ENCODE results near the gene PNLDC1. TPM values are rescaled to one million over a fixed set of nuclear protein-coding genes. Genes with fewer than 3 reads are reported as not detected.
A peak's percentile ranks its signal among the peaks of the same experiment; 100 is the strongest.

Gene PNLDC1
- total and polyA plus RNA-seq, 7 donors, result 0.09 to 0.49 (median 0.17) TPM; not detected in 2

- peaks cover 8 to 51% of the 10 kb centered on the region in 2 donors for H3K36me3 ChIP-seq (ENCODE audit: insufficient read depth in 1 of 2, low read depth in 1 of 2)
Measured at GRCh38 chr6:159772196-159772595, 27.9 kb upstream of the PNLDC1 start.

GRCh38 chr6:159777240-159777904 lies 22.7 kb upstream of the PNLDC1 start:
- no peak overlapping the region for H3K4me3 ChIP-seq
- peak in 1 of 4 donors; percentile 23 for ATAC-seq
- H3K27ac ChIP-seq, result no peak overlapping the region
- peaks cover 12 to 67% of the 10 kb centered on the region in 2 donors for H3K36me3 ChIP-seq (ENCODE audit: insufficient read depth in 1 of 2, low read depth in 1 of 2)
- no peaks in the 10 kb centered on the region for H3K27me3 ChIP-seq (ENCODE audit: insufficient read depth in 3 of 3, low read length in 2 of 3)
- no peaks in the 10 kb centered on the region for H3K9me3 ChIP-seq
- TF ChIP-seq CTCF (IDR thresholded peaks at IDR 0.05), result no peak
- WGBS, 3 donors, result 75 to 81% (median 76%) methylated on average over 7 of the region's 7 CpGs
- DNase-seq, result no peak
- peaks cover 8% of the 10 kb centered on the region for H3K4me1 ChIP-seq
- intact Hi-C loops (cut with DNase I), result no loop called here

More at GRCh38 chr6:159772196-159772595, 27.9 kb upstream of the PNLDC1 start:
- WGBS, 3 donors, result 0 to 52% (median 0%) methylated on average over 1 of the region's 1 CpG
- no peak for TF ChIP-seq CTCF (IDR thresholded peaks at IDR 0.05)
- DNase-seq, result no peak
- Histone ChIP-seq H3K4me3 (no peak overlapping the region), H3K4me1 (no peaks in the 10 kb centered on the region), H3K27ac (no peak overlapping the region), H3K27me3 (ENCODE audit: insufficient read depth in 3 of 3, low read length in 2 of 3) (no peaks in the 10 kb centered on the region), H3K9me3 (no peaks in the 10 kb centered on the region)
- intact Hi-C loops (cut with DNase I), result no loop called here
- no peak for ATAC-seq

GRCh38 chr6:159778131-159778530 lies 21.9 kb upstream of the PNLDC1 start:
- TF ChIP-seq CTCF (IDR thresholded peaks at IDR 0.05), result no peak
- Histone ChIP-seq H3K4me1 (peaks cover 8% of the 10 kb centered on the region), H3K4me3 (no peak overlapping the region), H3K36me3 (ENCODE audit: insufficient read depth in 1 of 2, low read depth in 1 of 2) (peaks cover 20 to 74% of the 10 kb centered on the region in 2 donors), H3K27ac (no peak overlapping the region), H3K9me3 (no peaks in the 10 kb centered on the region), H3K27me3 (ENCODE audit: insufficient read depth in 3 of 3, low read length in 2 of 3) (no peaks in the 10 kb centered on the region)
- no peak for DNase-seq
- no peak for ATAC-seq
- intact Hi-C loops (cut with DNase I), result no loop called here
- 46 to 80% (median 55%) methylated on average over 1 of the region's 1 CpG for WGBS, 3 donors

- DNase-seq (no peak), ATAC-seq (no peak)
- WGBS, 3 donors, result 69 to 76% (median 74%) methylated on average over 3 of the region's 3 CpGs
Measured at GRCh38 chr6:159778542-159779103, 21.5 kb upstream of the PNLDC1 start.

More at GRCh38 chr6:159778542-159779103, 21.5 kb upstream of the PNLDC1 start:
- no peak overlapping the region for H3K27ac ChIP-seq
- H3K36me3 ChIP-seq (ENCODE audit: insufficient read depth in 1 of 2, low read depth in 1 of 2), result peaks cover 20 to 79% of the 10 kb centered on the region in 2 donors
- no peaks in the 10 kb centered on the region for H3K27me3 ChIP-seq (ENCODE audit: insufficient read depth in 3 of 3, low read length in 2 of 3)
- intact Hi-C loops (cut with DNase I), result no loop called here
- H3K9me3 ChIP-seq, result no peaks in the 10 kb centered on the region
- peaks cover 8% of the 10 kb centered on the region for H3K4me1 ChIP-seq
- H3K4me3 ChIP-seq, result no peak overlapping the region
- no peak for TF ChIP-seq CTCF (IDR thresholded peaks at IDR 0.05)

Data from psoas muscle (tissue), 8 donors.